Measurements from ENCODE around the gene ARNT2. TPM values are rescaled to one million over a fixed set of nuclear protein-coding genes. Genes with fewer than 3 reads are reported as not detected.

Gene ARNT2
- total and polyA plus RNA-seq, 2 of the 13 experiments (the other 11 are each of a cell fraction or from before 2014, with no cell fraction given) = 0.69 to 1.7 TPM

DNA sequence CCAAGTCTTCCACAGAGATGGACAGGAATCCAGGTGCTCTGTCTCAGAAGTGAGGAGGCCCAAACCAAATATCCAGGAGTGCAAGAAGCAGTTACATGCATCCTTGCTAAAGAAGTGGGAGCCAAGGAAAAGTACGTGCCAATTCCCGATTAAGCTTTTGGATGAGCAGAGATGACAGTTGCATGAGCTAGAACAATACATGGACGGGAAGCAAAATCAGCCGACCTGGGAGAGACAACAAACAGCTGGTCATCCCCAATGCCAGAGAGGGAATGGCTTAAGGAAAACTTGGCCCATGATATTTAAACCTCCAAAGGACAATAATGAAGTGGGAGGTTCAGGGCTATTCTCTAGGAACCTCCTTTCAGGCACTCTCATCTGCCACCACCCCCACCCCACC lies 204.9 kb downstream of the ARNT2 start:
- H3K4me1 ChIP-seq (ENCODE audit: insufficient read depth, low read length) = no peaks in the 10 kb centered on the region
- H3K4me2 ChIP-seq (ENCODE audit: low read depth, low read length) = no peak overlapping the region
- CTCF ChIA-PET (ENCODE audit: low intra/inter-chr PET ratio, low total read pairs) = no interaction called here
- BruUV-seq (replicated peaks) = no TSS peak
- TF ChIP-seq ATF7-NPFF (CRISPR knock-in tag; IDR thresholded peaks at IDR 0.05; ENCODE audit: low read depth) (no peak), SMAD9 (CRISPR knock-in tag; IDR thresholded peaks at IDR 0.05) (no peak), ZNF879 (CRISPR knock-in tag; IDR thresholded peaks at IDR 0.05) (no peak), SP1 (IDR thresholded peaks at IDR 0.05) (no peak), SP1 (CRISPR knock-in tag; IDR thresholded peaks at IDR 0.05) (no peak), NFRKB (IDR thresholded peaks at IDR 0.05) (no peak), DDIT3 (CRISPR knock-in tag; IDR thresholded peaks at IDR 0.05) (no peak), CCAR2 (optimal IDR thresholded peaks at IDR 0.05; ENCODE audit: low read depth, low read length) (no peak)
- TF ChIP-seq, protein P1, sequence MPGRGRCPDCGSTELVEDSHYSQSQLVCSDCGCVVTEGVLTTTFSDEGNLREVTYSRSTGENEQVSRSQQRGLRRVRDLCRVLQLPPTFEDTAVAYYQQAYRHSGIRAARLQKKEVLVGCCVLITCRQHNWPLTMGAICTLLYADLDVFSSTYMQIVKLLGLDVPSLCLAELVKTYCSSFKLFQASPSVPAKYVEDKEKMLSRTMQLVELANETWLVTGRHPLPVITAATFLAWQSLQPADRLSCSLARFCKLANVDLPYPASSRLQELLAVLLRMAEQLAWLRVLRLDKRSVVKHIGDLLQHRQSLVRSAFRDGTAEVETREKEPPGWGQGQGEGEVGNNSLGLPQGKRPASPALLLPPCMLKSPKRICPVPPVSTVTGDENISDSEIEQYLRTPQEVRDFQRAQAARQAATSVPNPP (CRISPR knock-in tag; IDR thresholded peaks at IDR 0.05) = no peak
- TF ChIP-seq, protein P2, sequence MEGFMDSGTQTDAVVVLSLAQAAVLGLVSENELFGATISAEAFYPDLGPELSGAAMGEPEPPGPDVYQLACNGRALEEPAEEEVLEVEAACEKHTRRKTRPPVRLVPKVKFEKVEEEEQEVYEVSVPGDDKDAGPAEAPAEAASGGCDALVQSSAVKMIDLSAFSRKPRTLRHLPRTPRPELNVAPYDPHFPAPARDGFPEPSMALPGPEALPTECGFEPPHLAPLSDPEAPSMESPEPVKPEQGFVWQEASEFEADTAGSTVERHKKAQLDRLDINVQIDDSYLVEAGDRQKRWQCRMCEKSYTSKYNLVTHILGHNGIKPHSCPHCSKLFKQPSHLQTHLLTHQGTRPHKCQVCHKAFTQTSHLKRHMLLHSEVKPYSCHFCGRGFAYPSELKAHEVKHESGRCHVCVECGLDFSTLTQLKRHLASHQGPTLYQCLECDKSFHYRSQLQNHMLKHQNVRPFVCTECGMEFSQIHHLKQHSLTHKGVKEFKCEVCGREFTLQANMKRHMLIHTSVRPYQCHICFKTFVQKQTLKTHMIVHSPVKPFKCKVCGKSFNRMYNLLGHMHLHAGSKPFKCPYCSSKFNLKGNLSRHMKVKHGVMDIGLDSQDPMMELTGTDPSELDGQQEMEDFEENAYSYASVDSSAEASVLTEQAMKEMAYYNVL (CRISPR knock-in tag; IDR thresholded peaks at IDR 0.05; ENCODE audit: borderline replicate concordance) = no peak
- TF ChIP-seq, protein P3, sequence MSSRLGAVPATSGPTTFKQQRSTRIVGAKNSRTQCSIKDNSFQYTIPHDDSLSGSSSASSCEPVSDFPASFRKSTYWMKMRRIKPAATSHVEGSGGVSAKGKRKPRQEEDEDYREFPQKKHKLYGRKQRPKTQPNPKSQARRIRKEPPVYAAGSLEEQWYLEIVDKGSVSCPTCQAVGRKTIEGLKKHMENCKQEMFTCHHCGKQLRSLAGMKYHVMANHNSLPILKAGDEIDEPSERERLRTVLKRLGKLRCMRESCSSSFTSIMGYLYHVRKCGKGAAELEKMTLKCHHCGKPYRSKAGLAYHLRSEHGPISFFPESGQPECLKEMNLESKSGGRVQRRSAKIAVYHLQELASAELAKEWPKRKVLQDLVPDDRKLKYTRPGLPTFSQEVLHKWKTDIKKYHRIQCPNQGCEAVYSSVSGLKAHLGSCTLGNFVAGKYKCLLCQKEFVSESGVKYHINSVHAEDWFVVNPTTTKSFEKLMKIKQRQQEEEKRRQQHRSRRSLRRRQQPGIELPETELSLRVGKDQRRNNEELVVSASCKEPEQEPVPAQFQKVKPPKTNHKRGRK (CRISPR knock-in tag; IDR thresholded peaks at IDR 0.05) = no peak
- H2AFZ ChIP-seq (ENCODE audit: low read length) = no peak overlapping the region
- no peak for DNase-seq (ENCODE audit: low spot score)
- no peak overlapping the region for H3K27ac ChIP-seq (ENCODE audit: extremely low read length, insufficient read depth, low read length)
- no peak for FAIRE-seq
- in situ Hi-C loops (cut with HindIII; ENCODE audit: extremely low pct_ligation_motif_present, low pct_unique_long_range_greater_than_20kb) (no loop called here), intact Hi-C loops (cut with micrococcal nuclease; ENCODE audit: unreplicated experiment) (no loop called here)
- H3K27me3 ChIP-seq (ENCODE audit: control insufficient read depth in 1 of 2, insufficient read depth in 2 of 2, low read length in 2 of 2) = peaks cover 2 to 38% of the 10 kb centered on the region in 2 experiments; a peak in 4 of 5 replicates
- no peaks in the 10 kb centered on the region for H3K9me3 ChIP-seq (ENCODE audit: low read length)
- H3K36me3 ChIP-seq (replicated peaks in 1 of 2; ENCODE audit: control insufficient read depth in 1 of 2, insufficient read depth in 2 of 2, low read length in 2 of 2) = no peaks in the 10 kb centered on the region
- no peak for ATAC-seq
- 43% methylated on average over 4 of the region's 4 CpGs for WGBS (ENCODE audit: low lambda C conversion rate)
- no peak overlapping the region for H3K4me3 ChIP-seq (replicated peaks in 1 of 3; ENCODE audit: insufficient read depth in 1 of 3, low read depth in 2 of 3, low read length in 3 of 3)
- no peaks in the 10 kb centered on the region for H4K20me1 ChIP-seq (ENCODE audit: insufficient read depth, low read length)
- POLR2A ChIA-PET = no interaction called here
- no peak overlapping the region for H3K9ac ChIP-seq (ENCODE audit: insufficient read depth, low read depth, low read length)
- no peaks in the 10 kb centered on the region for H3K79me2 ChIP-seq (ENCODE audit: insufficient read depth, low read length)

Data from HepG2 (cell line).